NCI-H2107 treated with DMSO at 0.1 percent for 48 hours (cell line): ENCODE results near the gene PARG.
"Not testable (repeated sequence)": the region's sequence is repeated elsewhere in the genome, so short reads cannot be mapped to it uniquely, and the experiment has no call there.

Experiments
- DNase-seq: peaks from one replicate; lab custom pipeline; 2025; ENCODE audit not compliant: unreplicated experiment; lab: John Stamatoyannopoulos, UW

PARG gene

DNA sequence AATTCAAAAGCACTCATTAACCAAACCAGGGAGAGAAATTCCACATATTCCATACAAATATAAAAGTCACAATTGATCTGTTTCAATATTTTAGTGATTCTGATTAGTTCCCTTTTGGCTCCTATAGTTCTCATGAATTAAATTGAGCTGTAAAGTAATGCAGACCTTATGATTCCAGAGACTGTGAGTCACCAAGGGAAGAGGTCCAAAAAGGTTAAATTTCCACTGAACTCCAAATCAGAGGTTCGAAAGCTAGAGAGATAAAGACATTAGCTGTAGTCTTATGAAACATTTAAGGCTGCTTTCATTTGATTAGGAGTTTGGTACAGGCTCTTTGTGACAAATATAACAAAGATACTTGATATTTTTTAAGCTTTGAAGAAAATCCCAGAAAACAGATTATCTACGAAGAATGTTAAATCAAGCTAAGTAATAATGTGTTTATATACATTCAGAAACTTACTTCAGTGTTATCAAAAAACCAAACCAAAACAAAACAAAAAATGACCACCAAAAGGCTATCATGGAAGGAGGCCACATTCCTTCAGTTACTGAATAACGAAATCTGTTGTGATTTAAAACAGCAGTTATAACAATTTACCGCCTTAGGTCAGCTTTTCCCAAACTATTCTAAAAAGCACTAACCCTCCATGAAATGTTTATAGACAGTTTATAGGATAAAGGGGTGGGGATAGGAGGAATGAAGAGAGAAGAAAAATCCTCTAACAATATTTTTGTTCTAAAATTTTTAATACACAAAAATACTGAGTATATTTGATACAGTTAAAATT is 33.3 kb downstream of the PARG start:
- not testable (repeated sequence) for DNase-seq

DNA sequence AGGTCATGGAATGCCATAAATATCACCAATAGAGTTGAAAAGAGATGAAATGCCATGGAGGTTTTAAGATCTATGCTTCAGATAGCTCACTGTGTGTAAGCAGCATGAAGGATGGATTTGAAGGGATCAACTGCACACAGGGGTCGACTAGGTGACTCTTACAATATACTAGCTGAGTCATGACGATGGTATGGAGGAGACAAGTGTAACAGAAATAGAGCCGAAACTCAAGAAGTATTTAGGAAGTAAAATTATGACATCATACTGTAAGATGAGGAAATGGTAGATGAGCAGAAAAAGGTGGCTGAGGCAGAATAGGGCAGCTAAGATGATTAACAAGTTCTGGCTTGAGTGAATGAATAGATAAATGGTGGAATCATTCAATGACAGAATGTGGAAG is 38.0 kb downstream of the PARG start:
- DNase-seq, result not testable (repeated sequence)

DNA sequence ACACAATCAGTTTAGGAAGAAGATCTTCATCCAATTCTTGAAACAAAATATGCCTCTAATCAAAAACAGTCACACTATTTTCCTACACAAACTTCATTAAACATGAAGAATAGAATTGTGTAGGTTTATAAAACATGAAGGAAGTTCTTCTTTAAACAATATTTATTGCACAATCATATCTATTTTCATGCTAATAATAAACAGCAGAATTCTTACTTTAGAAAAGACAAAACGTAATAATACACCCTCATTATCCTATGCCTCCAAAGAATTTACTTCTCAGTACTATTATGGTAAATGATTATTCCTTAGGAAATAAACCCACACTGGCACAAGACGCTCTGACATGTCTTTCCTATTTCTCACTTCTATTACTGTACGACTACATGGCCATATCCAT is 41.4 kb downstream of the PARG start:
- not testable (repeated sequence) for DNase-seq

DNA sequence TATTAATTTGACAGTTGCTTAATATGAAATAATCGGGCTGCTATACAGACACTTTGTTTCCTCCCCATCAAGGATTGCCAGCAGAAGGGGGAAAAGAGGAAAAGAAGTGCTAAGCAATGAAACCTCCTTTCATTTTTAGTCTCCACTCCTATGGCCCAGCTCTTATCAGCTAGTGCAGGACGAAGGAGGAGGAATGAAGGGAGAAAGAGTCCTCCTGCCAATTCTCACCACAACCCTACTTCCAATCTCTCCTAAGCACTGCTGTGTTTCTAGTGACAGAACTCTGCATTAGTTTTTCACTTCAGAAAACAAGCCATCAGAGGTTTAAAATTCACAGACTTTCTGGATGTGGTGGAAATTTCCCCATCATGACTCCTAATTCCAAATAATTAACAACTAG is 41.8 kb downstream of the PARG start:
- DNase-seq, result not testable (repeated sequence)

DNA sequence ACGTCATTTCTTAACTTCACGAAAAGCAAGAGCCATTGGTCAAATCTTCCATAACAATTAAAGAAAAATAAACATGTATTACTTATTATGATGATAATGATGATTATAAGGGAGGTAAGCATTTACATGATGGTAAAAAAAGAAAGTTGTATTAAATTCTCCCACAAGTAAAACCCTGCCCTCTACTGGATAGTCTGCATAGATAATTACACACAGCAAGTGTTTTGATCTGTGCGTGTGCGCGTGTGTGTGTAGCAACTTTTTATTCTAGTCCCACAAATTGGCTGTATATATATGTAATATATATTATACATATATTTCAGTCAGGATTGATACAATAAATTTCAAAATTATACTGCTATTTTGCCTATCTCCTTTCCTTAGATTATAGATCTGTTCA is 51.8 kb downstream of the PARG start:
- not testable (repeated sequence) for DNase-seq

DNA sequence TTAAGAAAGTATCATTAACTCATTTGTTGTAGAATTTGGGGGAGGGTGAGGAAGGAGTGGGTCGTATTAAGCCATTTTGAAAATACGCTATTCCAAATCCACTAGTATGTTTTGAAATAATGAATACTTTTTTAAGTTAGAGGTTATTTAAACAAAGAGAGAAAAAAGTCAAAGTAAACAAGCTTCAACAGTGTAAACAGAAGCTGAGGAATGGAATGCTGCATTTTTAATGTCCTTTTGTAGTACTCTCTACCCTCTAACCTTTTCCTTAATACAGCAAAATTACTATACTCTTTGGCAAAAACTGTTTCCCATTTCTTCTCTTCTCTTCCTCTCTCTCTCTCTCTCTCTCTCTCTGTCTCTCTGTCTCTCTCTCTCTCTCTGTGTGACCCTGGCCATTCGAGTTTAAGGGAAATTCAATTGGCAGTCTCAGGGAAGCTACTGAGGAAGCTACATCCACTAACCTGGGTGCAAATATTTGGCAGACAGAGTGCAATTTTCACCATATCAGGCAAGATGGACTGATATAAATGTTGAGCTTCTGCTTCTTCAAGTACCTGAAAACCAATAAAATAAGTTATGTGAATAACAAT is 57.0 kb downstream of the PARG start:
- not testable (repeated sequence) for DNase-seq

DNA sequence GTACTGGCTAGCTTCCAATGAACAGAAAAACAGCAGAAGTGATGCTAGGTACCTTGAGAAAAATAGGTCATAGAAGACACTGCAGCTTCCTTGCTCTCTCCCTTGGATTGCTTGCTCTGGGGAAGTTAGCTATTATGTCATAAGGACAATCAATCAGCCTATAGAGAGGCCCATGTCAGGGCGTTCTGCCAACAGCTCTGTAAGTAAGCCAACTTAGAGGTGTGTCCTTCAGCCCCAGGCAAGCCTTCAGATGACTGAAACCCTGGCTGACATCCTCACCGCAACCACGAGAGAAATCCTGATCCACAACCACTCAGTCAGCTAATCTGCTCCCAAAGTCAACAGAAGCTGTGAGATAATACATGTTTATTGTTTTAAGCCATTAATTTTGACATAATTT is 58.0 kb downstream of the PARG start:
- DNase-seq, result not testable (repeated sequence)

DNA sequence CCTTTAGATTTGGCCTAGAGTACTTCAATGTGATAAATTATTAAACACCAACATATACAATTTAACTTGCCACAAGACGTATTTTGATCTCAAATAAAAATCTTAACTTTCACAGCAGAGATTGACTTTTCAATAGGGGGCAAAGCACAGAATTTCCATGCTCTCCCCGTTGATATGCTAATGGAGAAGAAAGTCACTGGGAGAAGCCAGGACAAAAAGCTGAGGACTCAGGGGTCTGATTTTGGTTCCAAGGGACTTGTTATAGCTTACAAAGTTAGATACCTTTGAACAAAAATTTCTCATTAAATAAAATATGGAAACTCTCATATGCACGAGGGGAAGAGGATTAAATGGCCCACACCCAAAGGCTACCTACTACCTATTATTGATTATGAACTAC is 59.5 kb downstream of the PARG start:
- DNase-seq, result not testable (repeated sequence)

DNA sequence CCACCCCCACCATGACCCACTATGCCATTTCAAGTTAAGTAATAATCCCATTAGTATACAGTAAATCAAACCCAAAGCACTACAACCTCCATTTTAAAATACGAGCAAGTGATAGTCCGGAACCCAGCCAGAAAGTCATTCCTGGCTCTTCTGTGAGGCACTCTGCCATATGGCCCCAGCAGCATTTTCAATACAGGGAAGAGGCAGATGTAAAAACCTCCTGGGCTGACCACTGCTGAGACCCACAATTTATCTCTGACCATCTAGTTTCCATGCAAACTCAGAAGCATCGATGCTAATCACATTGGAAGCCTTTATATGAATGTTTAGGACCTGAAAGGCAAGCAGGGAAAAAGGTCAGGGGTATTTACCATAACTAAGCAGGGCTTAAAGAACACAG is 69.1 kb downstream of the PARG start:
- not testable (repeated sequence) for DNase-seq

DNA sequence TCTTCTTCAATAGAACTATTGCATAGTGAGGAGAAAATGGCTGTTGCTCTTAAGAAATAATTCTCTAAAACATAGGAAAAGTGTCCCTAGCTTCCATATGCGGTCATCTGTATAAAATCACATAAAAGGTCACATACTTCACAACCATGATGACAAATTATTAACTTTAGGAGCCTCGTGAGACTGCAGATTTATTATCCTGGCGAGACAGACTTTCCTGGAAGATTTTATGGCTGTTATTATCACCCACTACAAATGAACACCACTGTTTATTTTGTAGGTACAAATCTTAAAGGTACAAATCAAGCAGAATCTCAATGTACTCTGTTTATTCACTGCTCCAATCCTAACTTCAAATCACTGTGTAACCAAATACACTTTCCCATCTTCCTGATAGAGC is 70.4 kb downstream of the PARG start:
- DNase-seq, result not testable (repeated sequence)

DNA sequence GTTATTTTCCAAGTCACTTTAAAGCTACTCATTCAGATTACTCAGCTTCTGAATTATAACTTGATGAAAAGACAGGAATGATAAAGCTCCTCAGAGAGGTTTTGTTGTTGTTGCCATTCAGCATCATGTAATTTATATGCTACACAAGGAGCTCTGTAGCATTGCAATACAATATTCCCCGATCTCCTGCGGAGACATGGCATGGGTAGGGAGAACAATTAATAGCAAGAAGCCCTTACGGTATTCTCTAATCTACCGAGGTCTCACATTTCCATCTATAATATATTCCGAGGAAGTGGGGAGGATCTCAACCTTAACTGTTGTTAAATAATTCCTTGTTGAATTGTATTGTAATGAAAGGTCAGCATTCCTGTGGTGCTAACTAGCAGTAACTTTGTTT is 81.9 kb downstream of the PARG start:
- DNase-seq, result not testable (repeated sequence)

DNA sequence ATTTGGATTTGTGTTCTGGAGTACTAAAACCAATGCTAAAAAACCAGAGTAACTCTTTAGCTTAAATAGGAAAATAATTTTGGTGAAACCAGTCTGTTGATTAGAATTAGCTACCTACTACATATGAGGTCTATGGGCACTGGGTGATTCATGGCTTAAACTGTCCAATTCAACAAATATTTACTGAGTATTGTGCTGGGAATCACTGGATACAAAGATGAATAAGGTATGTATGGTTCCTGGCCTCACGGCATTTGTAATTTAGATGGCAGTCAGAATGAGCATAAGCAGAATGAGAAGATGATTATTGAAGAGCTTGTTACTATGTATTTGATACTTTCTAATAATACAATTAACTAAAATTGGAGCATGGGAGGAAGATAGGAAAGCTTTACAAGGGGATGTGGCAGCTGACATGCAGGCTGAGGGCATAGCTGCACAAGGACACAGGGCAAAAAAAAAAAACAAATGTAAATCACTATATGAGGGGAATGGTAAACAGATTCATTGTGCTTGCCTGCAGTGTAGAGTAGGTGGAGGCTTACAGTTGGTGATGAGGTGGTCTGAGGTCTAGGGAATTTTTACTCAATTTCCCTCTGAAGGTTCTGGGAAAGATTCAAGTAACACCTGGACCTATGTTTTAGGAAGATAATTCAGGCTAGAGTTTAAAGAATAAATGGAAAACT is 83.0 kb downstream of the PARG start:
- DNase-seq, result not testable (repeated sequence)

DNA sequence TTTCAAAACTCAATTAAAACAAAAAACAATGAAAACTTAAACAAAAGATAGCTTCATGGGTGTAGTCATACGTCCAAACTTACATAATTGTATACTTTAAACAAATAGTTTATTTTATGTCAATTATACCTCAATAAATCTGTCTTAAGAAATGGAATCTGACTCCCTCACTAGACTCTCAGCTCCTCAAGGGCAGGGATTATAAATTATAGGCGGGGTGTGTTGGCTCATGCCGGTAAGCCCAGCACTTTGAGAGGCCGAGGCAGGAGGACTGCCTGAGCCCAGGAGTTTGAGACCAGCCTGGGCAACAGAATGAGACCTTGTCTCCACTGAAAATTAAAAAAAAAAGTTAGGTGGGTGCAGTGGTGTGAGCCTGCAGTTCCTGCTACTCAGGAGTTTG is 92.3 kb downstream of the PARG start:
- not testable (repeated sequence) for DNase-seq

DNA sequence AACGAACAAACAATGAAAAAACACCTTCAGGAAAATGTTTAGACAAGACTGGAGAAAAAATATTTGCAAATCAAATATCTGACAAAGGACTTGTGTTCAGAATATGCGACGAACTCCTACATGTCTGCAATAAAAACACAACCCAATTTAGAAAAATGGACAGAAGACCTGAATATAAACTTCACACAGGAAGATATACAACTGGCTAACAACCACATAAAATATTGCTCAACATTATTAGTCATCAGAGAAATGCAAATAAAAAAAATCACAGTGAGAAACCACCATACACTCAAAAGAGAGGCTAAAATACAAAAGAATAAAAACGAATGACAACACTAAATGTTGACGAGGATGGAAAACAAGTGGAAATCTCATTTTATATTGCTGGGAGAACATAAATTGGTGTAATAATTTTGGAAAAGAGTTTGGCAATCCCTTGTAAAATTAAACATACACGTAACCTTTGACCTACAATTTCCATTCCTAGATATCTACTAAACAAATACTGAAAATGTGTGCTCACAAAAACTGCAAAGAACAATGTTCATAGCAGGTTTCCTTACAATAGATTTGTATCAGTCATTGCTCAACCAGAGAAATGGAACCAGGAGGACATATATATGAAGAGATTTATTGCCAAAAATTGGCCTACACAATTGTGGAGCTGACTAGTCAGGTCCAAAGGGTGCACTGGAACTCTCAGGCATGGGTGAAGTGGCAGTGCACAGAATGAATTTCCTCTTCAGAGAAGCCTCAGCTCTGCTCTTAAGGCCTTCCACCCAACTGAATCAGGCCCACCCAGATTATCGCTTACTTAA is 96.8 kb downstream of the PARG start:
- no peak for DNase-seq

DNA sequence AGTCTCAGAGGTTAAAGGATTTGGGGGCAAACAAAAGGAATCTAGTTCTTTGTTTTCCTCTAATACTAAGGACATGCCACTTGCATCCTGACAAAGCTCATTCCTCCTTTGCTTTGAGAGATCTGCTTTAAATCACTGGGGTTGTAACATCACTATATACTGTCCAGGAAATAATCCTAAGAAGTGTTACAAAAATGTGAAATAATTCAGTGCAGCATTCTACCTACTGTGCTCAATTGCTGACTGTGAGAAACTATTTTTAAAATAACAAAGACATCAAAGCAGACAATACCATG is 99.5 kb downstream of the PARG start:
- not testable (repeated sequence) for DNase-seq

DNA sequence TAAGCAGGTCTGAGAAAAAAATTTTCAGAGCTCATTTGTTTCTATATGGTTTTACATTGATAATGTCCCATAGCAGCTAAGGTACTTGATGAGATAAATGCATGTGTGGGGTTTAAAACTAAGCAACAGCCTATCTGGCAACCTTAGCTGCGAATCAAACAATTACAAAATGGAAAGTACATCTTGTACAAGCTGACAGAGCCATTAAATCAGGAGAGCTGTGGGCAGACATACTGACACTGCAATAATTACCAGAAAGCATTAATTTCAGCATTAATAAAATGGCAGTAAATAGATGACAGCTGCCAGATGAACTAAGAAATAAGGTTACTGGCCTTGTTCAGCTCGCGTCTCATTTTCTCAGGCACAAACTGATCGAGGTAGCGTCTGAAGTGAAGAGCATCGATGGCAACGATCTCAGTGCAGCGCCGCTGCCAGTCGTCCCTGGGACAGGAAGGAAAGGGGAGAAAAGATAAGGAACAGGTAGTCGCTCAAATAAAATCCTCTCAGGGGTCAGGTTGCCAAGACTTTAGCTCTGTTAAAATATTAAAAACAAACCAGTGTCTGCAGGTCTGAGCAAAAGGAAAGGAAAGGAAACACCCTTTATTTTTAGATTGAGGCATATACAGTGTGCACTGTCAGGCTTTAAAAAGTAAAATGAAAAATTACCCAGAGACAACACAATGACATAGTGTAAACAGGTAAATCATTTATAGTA is 100.1 kb downstream of the PARG start:
- no peak for DNase-seq

DNA sequence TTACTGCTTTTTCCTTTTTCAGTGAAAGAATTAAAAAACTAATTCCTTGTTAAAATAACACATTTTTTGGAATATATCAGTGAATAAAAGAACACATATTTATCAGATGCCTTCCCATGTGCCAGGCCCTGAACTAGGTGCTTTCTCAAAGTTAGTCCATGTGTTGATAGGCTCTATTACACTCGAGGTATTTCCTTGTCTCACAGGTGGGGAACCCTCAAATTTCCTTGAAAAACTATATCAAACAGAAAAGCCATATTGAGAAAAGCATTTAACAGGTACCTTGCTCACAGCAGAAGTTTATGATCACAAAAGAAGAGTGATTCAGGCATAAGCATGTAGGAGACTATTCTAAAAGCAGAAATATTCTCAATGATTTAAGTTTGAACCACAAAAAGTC is 104.1 kb downstream of the PARG start:
- no peak for DNase-seq

DNA sequence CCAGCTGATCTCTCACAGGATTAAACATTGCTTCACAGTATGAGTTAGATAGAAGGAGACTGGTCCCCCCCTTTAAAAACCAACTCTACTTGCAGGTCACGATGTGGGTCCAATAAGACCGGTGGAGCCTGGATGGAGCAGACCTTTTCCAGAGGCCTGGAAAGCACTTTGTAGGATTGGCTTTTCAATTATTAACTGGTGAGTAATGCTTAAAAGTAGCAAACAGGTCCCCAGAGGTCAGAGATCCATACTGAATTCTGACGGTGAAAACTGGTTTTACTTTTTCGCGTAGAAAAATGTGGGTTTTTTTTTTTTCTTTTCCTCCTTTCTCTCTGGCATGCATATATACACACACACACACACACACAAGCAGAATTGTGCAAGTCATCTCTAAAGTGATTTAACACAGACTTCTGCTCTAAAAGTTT is 104.8 kb downstream of the PARG start:
- DNase-seq, result no peak

DNA sequence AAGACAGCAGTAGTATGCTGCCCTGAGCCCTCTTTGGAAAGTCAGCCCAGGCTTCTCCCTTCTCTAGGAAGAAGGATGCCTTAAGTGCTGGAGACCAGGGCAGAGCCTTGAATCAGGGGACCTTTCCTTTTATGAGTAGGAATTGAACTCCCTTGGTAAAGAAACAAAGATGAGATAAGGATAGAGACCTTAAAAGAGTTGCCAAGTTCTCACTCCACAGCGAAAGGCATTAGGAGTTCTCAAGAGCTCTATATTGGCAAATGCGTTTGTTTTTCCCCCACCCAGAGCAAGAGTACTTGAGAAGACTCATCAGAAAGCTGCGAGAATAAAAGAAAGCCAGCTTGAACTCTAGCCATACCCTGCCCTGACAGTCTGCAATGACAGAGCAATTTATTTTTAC is 106.9 kb downstream of the PARG start:
- no peak for DNase-seq

DNA sequence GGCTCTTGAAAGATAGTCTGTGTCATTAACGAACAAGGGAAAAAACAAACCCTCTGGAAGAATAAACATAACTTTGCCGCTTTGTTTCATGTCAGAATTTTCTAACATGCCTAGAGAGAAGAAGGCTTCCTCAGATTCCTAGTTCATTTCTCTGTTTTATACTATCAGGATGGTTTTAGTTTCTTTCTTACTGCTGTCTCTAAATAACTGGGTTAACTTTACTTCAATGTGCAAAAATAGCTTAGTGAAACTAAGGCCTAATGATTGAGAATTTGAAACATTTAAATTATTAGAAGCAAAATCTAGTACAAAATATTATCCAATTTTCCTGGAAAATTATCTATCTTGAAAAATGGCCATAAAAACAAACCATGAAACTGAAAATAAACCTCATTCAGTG is 107.6 kb downstream of the PARG start:
- no peak for DNase-seq

DNA sequence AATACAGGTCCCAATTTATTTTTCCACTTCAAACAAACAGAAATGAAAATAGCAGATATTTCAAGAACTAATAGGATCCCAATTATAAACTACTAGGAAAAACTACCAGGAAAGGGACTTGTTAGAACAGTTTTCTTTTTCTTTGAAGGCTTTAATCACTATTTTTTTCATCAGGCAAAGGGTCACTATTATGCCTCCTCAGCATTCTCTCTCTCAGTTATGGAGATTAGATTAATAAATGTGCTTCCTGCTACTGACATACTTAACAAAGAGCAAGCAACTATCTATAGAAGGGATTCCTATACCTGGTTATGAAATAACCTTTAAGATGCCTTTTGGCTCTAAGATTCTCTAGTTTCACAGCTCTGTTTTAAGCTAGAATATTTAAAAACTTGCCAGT is 108.7 kb downstream of the PARG start:
- no peak for DNase-seq
